GM06990 (cell line): ENCODE data around the gene TXLNG.

Experiments used
- DNase-seq: peaks from one replicate; pipeline ENCODE4 v3.0.0-alpha.2; 2011; ENCODE audit not compliant: insufficient read length; ENCODE audit errors: extremely low read depth
- H3K27me3 ChIP-seq: replicated peaks from 2 replicates; pipeline ENCODE4 v1.6.0; 2011; ENCODE audit warnings: low read length; ENCODE audit not compliant: control insufficient read depth, insufficient read depth
- H3K36me3 ChIP-seq: 2 replicates; pipeline ENCODE4 v1.5.1; 2011; ENCODE audit warnings: low read length; ENCODE audit not compliant: control insufficient read depth, insufficient read depth
- H3K4me3 ChIP-seq: replicated peaks from 2 replicates; pipeline ENCODE4 v1.5.1; 2011; ENCODE audit warnings: low read depth, mild to moderate bottlenecking, control low read depth, low read length
- TF ChIP-seq, protein P1 (sequence below): IDR thresholded peaks from 2 replicates; pipeline ENCODE4 v1.5.1; 2011; ENCODE audit warnings: low read length, control low read depth, mild to moderate bottlenecking, inconsistent platforms; ENCODE audit not compliant: insufficient read depth, poor library complexity, severe bottlenecking

The TXLNG gene

DNA sequence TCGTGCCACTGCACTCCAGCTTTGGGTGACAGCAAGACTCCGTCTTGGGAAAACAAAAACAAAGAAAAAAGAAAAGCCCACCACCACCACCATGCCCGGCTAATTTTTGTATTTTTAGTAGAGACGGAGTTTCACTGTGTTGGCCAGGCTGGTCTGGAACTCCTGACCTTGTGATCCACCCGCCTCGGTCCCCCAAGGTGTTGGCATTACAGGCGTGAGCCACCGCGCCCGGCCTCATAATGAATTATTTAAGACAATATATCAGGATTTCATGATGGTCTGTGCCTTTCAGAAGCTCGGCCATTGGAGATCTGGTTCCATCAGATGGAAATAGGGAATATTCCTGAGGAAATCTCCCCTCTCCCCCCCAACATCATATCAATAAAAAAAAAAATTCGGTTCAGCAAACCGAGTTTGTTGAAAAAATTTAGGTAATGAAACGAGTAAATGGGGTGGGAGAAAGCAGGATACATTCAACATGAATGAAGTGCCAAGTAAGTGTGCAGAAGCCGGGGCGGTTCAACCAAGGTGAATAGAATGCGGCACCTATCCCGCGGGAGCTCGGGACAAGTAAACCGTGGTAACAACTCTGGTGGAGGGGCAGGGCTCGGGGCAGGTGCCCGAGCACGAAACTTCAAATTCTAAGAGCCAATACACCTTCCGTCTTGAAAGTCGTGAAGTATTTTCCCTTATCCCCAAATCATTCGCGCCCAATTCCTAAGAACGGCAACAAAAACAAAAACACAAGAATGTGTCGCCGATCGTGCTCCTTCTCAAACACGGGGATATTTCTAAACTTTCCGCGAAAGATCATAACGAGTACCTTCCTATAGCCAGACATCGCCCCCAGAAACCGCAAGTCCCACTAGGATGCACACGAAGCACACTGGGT, 773 bp upstream of the TXLNG start:
- TF ChIP-seq, protein P1, sequence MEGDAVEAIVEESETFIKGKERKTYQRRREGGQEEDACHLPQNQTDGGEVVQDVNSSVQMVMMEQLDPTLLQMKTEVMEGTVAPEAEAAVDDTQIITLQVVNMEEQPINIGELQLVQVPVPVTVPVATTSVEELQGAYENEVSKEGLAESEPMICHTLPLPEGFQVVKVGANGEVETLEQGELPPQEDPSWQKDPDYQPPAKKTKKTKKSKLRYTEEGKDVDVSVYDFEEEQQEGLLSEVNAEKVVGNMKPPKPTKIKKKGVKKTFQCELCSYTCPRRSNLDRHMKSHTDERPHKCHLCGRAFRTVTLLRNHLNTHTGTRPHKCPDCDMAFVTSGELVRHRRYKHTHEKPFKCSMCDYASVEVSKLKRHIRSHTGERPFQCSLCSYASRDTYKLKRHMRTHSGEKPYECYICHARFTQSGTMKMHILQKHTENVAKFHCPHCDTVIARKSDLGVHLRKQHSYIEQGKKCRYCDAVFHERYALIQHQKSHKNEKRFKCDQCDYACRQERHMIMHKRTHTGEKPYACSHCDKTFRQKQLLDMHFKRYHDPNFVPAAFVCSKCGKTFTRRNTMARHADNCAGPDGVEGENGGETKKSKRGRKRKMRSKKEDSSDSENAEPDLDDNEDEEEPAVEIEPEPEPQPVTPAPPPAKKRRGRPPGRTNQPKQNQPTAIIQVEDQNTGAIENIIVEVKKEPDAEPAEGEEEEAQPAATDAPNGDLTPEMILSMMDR: no peak
- no peaks in the 10 kb centered on the region for H3K27me3 ChIP-seq
- DNase-seq: no peak
- H3K36me3 ChIP-seq: no peaks in the 10 kb centered on the region
- H3K4me3 ChIP-seq: peak overlapping the region; percentile 80

DNA sequence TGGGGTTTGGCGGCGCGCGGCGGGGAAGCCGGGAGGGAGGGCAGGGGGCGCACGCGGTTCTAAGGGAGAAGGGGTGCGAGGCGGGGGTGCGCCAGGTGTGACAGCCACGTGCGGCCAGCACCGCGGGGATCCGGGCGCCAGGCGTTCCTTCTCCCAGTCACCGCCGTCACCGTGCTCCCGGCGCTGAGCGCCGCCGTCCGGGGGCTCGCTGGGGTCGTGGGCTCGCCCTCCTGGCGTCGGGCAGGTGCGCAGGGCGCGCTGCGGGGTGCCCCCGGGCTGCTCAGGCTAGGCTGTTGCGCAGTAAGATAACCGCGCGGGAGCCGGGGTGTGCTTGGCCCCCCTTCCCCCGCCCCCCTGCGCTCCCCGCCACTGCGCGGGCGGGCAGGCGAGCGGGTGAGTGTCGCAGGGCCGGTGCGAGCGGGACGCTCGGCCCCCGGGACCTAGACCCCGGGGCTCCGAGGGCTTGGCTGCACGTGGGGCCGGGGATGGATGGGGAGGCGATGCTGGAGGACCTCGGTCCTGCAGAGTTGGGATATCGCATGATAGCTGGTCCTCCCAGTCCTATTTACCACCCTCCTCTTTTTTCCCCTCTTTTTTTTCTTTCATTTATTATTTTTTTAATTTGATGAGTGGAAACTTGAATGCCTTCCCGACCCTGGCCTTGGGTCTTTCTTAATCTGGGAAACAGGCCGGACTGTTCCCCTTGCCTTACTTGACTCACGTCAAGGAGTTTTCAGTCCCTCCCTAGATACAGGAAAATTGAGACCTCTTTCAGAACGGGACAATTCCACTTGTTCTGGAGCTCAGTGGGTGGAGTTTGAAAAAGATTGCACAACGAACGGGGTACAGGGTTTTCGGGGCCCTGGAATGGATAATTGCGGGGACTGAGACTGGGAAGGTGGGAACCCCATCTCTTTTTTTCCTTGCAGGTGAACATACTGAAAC, 797 bp downstream of the TXLNG start:
- Histone ChIP-seq H3K27me3 (no peaks in the 10 kb centered on the region), H3K4me3 (peak overlapping the region; percentile 88), H3K36me3 (no peaks in the 10 kb centered on the region; the same call in 1 of the 2 replicates)
- TF ChIP-seq, protein P1: no peak
- DNase-seq: peak; percentile 67

DNA sequence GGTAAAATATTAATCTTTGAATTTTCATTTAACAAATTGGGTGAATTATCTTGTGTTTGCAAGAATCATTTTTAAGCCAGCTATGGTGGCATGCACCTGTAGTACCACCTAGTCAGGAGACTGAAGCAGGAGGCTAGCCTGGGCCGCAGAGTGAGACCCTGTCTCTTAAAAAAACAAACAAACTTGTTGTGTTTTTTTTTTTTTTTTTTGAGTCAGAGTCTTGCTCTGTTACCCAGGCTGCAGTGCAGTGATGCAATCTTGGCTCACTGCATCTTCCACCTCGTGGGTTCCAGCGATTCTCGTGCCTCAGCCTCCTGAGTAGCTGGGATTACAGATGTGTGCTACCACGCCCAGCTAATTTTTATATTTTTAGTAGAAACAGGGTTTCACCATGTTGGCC, 2.2 kb downstream of the TXLNG start:
- no peaks in the 10 kb centered on the region for H3K27me3 ChIP-seq
- no peak for DNase-seq
- TF ChIP-seq, protein P1: no peak
- H3K4me3 ChIP-seq: no peak overlapping the region
- H3K36me3 ChIP-seq: no peaks in the 10 kb centered on the region; the same call in 1 of the 2 replicates

DNA sequence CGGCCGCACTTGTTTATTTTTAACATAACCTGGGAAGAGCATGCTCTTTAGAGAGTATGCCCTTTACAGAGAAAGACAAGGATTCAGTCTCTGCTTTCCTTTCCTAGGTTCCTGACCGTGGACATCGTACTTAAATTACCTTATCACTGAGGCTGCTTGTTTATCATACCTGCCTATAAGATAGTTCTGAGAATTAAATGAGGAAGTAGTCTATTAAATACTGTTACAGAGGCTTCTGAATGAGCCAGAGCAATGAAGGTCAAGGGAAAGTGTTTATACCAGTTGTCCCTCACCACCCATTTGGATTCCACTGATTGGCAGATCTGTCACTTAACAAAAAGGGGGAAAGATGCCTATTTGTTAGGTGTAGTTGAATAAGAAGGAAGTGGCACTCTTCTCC, 10.0 kb downstream of the TXLNG start:
- no peak for DNase-seq
- Histone ChIP-seq H3K27me3 (no peaks in the 10 kb centered on the region), H3K36me3 (no peaks in the 10 kb centered on the region; the same call in none of the 2 replicates), H3K4me3 (no peak overlapping the region)
- TF ChIP-seq, protein P1: no peak

DNA sequence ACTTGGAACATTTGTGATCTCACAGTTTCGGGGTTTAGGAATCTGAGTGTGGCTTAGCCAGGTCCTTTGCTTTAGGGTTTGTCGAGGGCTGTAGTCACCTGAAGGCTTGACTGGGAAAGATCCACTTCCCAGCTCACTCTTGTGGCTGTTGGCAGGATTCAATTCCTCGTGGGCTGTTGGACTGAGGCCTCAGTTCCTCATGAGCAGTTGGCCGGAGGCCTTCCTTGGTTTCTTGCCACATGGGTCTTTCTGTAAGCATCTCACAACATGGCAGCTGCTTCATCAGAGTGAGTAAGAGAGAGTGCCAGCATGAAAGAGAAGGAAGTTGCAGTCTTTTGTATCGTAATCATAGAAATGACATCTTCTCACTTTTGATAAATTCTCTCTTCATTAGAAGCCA, 11.1 kb downstream of the TXLNG start:
- TF ChIP-seq, protein P1: no peak
- DNase-seq: no peak
- H3K36me3 ChIP-seq: no peaks in the 10 kb centered on the region; the same call in none of the 2 replicates
- no peaks in the 10 kb centered on the region for H3K27me3 ChIP-seq
- H3K4me3 ChIP-seq: no peak overlapping the region
